ENCODE measurements around the gene SEC23A.
"Not testable (repeated sequence)": the region's sequence is repeated elsewhere in the genome, so short reads cannot be mapped to it uniquely, and the experiment has no call there.

The SEC23A gene

GRCh38 chr14:39102969-39103957, at the start of gene SEC23A:
TSS of gene SEC23A (minus strand) at chr14:39103235. CDS start at chr14:39096118, 7,117 bp downstream.
- Histone ChIP-seq H4K20me1 (ENCODE audit: control insufficient read depth, insufficient read depth, low read depth, low read length) (no peaks in the 10 kb centered on the region), H3K9me2 (replicated peaks; ENCODE audit: control insufficient read depth, low read length) (no peaks in the 10 kb centered on the region), H3K4me1 (ENCODE audit: control insufficient read depth, low read length) (peaks cover 26% of the 10 kb centered on the region), H3K36me3 (ENCODE audit: control insufficient read depth, low read length) (no peaks in the 10 kb centered on the region; the same call in 1 of the 2 replicates), H3F3A (ENCODE audit: control insufficient read depth, insufficient read depth) (peaks cover 14% of the 10 kb centered on the region; the same call in 1 of the 2 replicates), H3K4me3 (ENCODE audit: low read length) (peak within 1 kb of the TSS; percentile 83), H3K27ac (ENCODE audit: low read depth, low read length) (peak within 1 kb of the TSS; percentile 34), H3K9me3 (ENCODE audit: control insufficient read depth, insufficient read depth, low read length) (no peaks in the 10 kb centered on the region), H3K4me2 (ENCODE audit: low read length) (peak within 1 kb of the TSS; percentile 91), H3K27me3 (ENCODE audit: control insufficient read depth, low read length) (no peaks in the 10 kb centered on the region), H3K79me2 (ENCODE audit: control insufficient read depth, low read length) (peaks cover 39% of the 10 kb centered on the region)
- peak; percentile 35 for TF ChIP-seq CTCF (IDR thresholded peaks at IDR 0.05; ENCODE audit: low read depth, low read length, poor library complexity, severe bottlenecking)
- no peak for TF ChIP-seq EZH2phosphoT487 (IDR thresholded peaks at IDR 0.05; ENCODE audit: borderline replicate concordance, low read length)

- Histone ChIP-seq H3K9me3 (ENCODE audit: control insufficient read depth, insufficient read depth, low read length) (peaks cover 9% of the 10 kb centered on the region; the same call in 1 of the 2 replicates), H3K27ac (ENCODE audit: low read depth, low read length) (no peak overlapping the region), H3K79me2 (ENCODE audit: control insufficient read depth, low read length) (no peaks in the 10 kb centered on the region), H3K4me2 (ENCODE audit: low read length) (no peak overlapping the region), H3K36me3 (ENCODE audit: control insufficient read depth, low read length) (peaks cover 15% of the 10 kb centered on the region), H3K27me3 (ENCODE audit: control insufficient read depth, low read length) (no peaks in the 10 kb centered on the region), H3F3A (ENCODE audit: control insufficient read depth, insufficient read depth) (no peaks in the 10 kb centered on the region), H3K4me1 (ENCODE audit: control insufficient read depth, low read length) (no peaks in the 10 kb centered on the region), H4K20me1 (ENCODE audit: control insufficient read depth, insufficient read depth, low read depth, low read length) (no peaks in the 10 kb centered on the region), H3K9me2 (replicated peaks; ENCODE audit: control insufficient read depth, low read length) (no peaks in the 10 kb centered on the region), H3K4me3 (ENCODE audit: low read length) (no peak overlapping the region)
- TF ChIP-seq CTCF (IDR thresholded peaks at IDR 0.05; ENCODE audit: low read depth, low read length, poor library complexity, severe bottlenecking): no peak
- no peak for TF ChIP-seq EZH2phosphoT487 (IDR thresholded peaks at IDR 0.05; ENCODE audit: borderline replicate concordance, low read length)
Observed at GRCh38 chr14:39145266-39145966, 42.4 kb upstream of the SEC23A start.

- H3K9me2 ChIP-seq (replicated peaks; ENCODE audit: control insufficient read depth, low read length); H3K4me2 ChIP-seq (ENCODE audit: low read length); H4K20me1 ChIP-seq (ENCODE audit: control insufficient read depth, insufficient read depth, low read depth, low read length); H3F3A ChIP-seq (ENCODE audit: control insufficient read depth, insufficient read depth); H3K27ac ChIP-seq (ENCODE audit: low read depth, low read length); H3K4me1 ChIP-seq (ENCODE audit: control insufficient read depth, low read length); H3K79me2 ChIP-seq (ENCODE audit: control insufficient read depth, low read length); H3K27me3 ChIP-seq (ENCODE audit: control insufficient read depth, low read length); H3K4me3 ChIP-seq (ENCODE audit: low read length); H3K9me3 ChIP-seq (ENCODE audit: control insufficient read depth, insufficient read depth, low read length): not testable (repeated sequence)
- H3K36me3 ChIP-seq (ENCODE audit: control insufficient read depth, low read length): peaks cover 19% of the 10 kb centered on the region
Observed at GRCh38 chr14:39143226-39143625, 40.2 kb upstream of the SEC23A start.

- peaks cover 31% of the 10 kb centered on the region for H3K36me3 ChIP-seq (ENCODE audit: control insufficient read depth, low read length)
- H3K79me2 ChIP-seq (ENCODE audit: control insufficient read depth, low read length); H3F3A ChIP-seq (ENCODE audit: control insufficient read depth, insufficient read depth); H3K4me2 ChIP-seq (ENCODE audit: low read length); H3K9me2 ChIP-seq (replicated peaks; ENCODE audit: control insufficient read depth, low read length); H3K4me3 ChIP-seq (ENCODE audit: low read length); H3K27ac ChIP-seq (ENCODE audit: low read depth, low read length); H3K27me3 ChIP-seq (ENCODE audit: control insufficient read depth, low read length); H4K20me1 ChIP-seq (ENCODE audit: control insufficient read depth, insufficient read depth, low read depth, low read length); H3K9me3 ChIP-seq (ENCODE audit: control insufficient read depth, insufficient read depth, low read length); H3K4me1 ChIP-seq (ENCODE audit: control insufficient read depth, low read length): not testable (repeated sequence)
Observed at GRCh38 chr14:39141623-39142022, 38.6 kb upstream of the SEC23A start.

Data from DOHH2 (cell line).